DMS114 treated with DMSO at 0.1 percent for 48 hours (cell line): ENCODE data around the gene TRAPPC6A.

ENCODE experiments used
- DNase-seq: peaks from one replicate; lab custom pipeline; 2025; ENCODE audit not compliant: unreplicated experiment; lab: John Stamatoyannopoulos, UW

Gene TRAPPC6A, protein sequence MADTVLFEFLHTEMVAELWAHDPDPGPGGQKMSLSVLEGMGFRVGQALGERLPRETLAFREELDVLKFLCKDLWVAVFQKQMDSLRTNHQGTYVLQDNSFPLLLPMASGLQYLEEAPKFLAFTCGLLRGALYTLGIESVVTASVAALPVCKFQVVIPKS

DNA sequence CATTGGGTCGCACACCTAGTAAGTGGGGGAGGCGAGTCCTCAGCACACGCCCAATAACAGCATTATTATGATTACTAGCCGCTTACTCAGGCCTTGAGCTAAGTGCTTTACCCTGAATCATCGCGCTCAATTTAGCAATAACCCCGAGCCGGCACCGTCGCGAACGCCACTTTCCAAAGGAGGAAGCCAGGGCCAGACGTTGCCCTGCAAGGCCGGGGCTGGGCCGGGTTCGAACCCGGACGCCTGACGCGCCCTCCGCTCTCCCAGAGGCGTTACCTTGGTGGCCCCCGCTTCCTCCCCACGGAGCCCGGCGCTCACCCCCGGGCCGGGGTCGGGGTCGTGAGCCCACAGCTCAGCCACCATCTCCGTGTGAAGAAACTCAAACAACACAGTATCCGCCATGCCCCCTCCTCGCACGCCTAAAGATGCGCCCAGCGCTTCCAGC is at the start of gene TRAPPC6A:
TSS of gene TRAPPC6A (minus strand) at position 421 of the 445 bp plus-strand sequence. CDS start at position 402, 19 bp downstream.
- no peak for DNase-seq

- no peak for DNase-seq
Observed at GRCh38 chr19:45224645-45225044, 46.6 kb upstream of the TRAPPC6A start.

GRCh38 chr19:45223879-45224278 is 45.8 kb upstream of the TRAPPC6A start:
- no peak for DNase-seq

GRCh38 chr19:45222724-45223123 is 44.7 kb upstream of the TRAPPC6A start:
- no peak for DNase-seq

DNA sequence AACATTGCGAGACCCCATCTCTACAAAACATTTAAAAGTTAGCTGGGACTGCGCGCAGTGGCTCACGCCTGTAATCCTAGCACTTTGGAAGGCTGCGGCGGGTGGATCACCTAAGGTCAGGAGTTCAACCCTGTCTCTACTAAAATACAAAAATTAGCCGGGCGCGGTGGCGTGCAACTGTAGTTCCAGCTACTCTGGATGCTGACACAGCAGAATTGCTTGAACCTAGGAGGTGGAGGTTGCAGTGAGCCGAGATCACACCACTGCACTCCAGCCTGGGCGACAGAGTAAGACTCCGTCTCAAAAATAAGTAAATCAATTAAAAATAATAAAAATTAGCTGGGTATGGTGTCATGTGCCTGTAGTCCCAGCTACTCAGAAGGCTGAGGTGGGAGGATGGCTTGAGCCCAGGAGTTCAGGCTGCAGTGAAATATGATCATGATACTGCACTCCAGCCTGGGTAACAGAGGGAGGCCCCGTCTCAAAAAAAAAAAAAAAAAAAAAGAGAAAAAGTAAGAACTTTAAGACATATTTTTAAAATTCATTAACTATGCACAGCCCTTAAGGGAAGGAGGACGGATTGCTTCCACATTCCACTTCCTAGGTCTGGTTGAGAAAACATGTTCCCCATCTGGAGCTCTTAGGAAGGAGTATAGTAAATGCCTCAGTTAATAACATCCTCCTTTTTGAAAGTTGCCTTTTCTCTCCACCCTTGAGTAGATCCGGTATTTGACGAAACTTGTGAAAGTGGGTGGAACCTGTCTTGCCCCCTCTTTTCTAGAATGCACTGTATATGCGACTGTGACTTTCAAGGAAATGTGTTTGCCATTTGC is 41.1 kb upstream of the TRAPPC6A start:
- no peak for DNase-seq

DNA sequence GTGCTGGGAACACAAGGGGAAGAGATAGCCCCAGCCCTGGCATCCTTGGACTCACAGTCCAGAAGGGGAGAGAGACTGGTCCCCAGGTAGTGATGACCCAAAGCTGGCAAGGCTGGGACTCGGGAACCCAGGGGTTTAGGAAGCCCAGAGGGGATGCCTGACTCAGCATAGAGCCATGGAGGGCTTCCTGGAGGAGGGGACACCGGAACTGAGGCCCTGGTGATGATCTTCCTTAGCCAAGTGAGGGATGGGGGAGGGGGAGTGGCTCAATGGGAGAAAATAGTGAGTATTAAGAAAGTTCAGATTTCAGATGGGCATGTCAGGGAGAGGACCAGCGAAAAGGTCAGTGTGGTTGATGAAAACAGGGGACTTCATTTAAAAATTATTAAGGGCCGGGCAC is 40.4 kb upstream of the TRAPPC6A start:
- no peak for DNase-seq

DNA sequence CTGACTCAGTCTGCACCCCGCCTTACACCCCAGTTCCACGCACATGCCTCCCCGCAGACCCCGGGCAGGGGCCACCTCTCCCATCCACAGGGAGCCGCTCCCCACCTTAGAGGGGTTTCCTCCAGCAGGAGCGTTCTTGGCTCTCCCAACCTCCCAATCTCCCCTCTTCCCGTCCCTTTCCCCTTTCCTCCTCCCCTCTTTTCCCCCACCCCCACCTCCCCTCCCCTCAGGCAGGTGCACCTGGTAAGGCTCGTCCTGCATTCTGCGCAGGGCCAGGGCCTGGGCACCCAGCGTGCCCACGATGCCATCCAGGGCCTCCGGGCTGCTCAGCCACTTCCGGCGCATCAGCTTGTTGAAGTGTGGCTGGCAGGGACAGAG is 39.9 kb upstream of the TRAPPC6A start:
- DNase-seq, result no peak

- DNase-seq, result no peak
Observed at GRCh38 chr19:45217193-45217956, 39.3 kb upstream of the TRAPPC6A start.

- no peak for DNase-seq
Observed at GRCh38 chr19:45216667-45217066, 38.6 kb upstream of the TRAPPC6A start.

GRCh38 chr19:45215391-45216191 is 37.6 kb upstream of the TRAPPC6A start:
- DNase-seq, result no peak

- DNase-seq, result no peak
Observed at GRCh38 chr19:45213031-45213430, 35.0 kb upstream of the TRAPPC6A start.

DNA sequence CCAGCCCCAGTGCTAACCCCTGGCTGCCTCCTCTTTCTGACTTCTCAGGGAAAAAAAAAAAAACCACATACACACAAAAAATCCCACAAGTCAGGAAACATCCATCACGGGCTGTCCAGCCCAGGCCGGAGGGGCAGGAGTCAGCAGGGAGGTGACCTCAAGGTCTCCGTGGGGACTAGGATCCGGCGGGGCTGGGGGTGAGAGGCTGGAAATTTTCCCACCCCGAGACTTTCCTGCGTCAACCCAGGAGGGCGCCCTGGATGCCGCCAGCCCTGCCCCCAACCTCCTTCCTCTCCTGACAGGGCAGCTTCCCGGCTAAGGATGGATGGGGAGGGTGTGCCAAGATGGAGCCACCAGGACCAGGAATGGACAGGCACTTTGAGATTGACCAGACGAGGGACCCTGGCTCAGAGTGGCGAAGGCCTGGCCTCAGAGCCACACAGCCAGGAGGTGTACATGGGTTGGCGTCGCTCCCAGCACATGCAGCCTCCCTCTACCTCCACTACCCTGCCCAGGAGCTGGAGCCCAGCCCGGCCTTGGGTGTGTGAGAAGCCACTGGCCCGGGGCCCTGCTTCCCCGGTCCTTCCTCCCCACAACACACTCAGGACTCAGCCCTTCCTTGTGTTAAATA is 33.8 kb upstream of the TRAPPC6A start:
- no peak for DNase-seq

GRCh38 chr19:45206328-45206727 is 28.3 kb upstream of the TRAPPC6A start:
- no peak for DNase-seq

GRCh38 chr19:45205810-45206209 is 27.8 kb upstream of the TRAPPC6A start:
- DNase-seq, result no peak

DNA sequence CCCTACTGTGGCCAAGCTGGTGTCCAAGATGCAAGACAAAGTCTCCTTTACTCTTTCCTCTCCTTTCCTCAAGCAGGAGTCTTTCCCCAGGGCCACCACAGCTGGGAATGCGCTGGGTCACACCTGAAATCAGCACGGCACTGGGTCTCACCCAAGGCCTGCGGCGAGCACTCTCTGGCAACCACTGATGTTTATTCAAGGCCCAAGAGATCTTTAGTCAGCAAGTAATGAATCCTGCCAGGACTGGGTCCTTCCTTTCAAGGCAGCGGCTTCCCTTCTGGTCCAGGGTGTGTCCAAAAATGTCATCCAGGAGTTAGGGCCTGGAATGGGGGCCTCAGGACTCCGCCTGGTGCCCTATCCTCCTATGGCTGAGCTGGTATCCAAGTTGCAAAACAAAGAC is 24.6 kb upstream of the TRAPPC6A start:
- DNase-seq, result no peak

- DNase-seq, result peak; percentile 16
Observed at GRCh38 chr19:45200568-45200967, 22.5 kb upstream of the TRAPPC6A start.

DNA sequence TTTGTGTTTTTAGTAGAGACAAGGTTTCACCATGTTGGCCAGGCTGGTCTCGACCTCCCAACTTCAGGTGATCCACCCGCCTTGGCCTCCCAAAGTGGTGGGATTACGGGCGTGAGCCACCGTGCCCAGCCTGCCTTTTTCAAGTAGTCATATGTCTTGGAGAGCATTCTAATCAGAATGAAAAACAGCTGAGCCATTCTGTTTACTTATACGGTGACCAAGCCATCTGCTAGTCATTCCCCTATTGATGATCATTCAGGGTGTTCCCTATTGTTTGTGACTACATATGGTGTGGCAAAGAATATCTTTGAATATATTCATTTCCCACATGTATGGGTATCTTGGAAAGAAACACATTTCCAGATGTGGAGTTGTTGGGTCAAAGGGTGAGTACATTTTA is 17.7 kb upstream of the TRAPPC6A start:
- DNase-seq, result no peak

DNA sequence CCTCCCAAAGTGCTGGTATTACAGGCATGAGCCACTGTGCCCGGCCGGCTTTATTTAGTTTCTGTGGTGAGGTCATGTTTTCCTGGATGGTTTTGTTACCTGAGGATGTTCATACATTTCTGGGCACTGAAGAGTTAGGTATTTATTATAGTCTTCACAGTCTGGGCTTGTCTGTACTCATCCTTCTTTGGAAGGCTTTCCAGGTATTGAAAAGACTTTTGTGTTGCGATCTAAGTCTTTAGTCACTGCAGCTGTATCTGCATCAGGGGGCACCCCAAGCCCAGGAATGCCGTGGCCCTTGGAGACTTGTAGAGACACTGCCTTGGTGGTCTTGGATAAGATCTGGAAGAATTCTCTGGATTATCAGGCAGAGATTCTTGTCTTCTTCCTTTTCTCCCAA is 13.3 kb upstream of the TRAPPC6A start:
- DNase-seq, result no peak

DNA sequence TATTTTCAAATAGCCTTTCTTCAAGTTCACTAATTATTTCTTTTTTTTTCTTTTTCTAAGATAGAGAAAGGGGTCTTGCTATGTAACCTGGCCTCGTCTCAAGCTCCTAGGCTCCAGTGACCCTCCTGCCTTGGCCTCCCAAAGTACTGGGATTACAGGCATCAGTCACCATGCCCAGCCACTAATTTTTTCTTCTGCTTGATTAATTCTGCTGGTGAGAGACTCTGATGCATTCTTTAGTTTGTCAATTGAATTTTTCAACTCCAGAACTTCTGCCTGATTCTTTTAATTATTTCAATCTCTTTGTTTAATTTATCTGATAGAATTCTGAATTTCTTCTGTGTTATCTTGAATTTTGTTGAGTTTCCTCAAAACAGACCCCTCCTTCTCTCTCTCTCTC is 11.9 kb upstream of the TRAPPC6A start:
- no peak for DNase-seq

DNA sequence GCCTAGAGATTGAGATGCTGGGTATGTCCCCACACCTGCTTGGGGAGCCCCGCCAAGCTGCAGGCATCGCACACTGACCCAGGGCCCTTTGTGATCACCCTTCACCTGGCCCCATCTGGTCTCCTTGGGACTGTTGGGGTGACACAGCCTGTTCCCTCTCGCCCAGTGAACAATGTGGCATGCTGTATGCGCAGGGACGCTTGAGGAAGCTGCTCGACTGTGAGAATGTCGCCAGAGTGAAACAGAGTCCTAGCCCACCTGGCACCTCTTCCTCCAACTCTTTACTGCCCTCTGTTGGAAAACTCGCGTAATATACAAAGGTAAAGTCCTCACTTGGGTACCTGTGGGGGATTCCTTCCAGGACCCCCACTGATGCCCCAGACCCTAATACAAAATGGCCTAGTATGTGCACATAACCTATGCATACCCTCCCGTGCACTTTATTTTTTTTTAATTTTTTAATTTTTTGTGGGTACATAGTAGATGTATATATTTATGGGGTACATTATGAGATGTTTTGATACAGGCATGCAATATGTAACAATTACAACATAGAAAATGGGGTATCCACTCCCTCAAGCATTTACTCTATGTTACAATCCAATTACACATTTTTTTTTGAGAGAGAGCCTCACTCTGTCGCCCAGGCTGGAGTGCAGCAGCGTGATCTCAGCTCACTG is 9.5 kb upstream of the TRAPPC6A start:
- DNase-seq, result no peak
